Keratinocyte (primary cell): Measurements from ENCODE around the gene GNA15.

ENCODE experiments used
- CTCF ChIP-seq, 3 experiments: IDR thresholded peaks in 1 of 3; conservative IDR thresholded peaks in 1 of 3; optimal IDR thresholded peaks in 1 of 3; 2 replicates in 2 of 3; 3 replicates in 1 of 3; pipeline versions ENCODE3 to v1.5.1; 2011; ENCODE audit warnings: low read length in 3 of 3, mild to moderate bottlenecking in 3 of 3, moderate library complexity in 2 of 3, control low read depth in 1 of 3, inconsistent platforms in 1 of 3; ENCODE audit not compliant: insufficient read depth in 2 of 3; ENCODE audit errors: extremely low read depth in 1 of 3
- EZH2 ChIP-seq: IDR thresholded peaks from one replicate; pipeline ENCODE4 v1.6.1; 2012; ENCODE audit warnings: inconsistent platforms, mild to moderate bottlenecking, low read length, moderate library complexity

DNA sequence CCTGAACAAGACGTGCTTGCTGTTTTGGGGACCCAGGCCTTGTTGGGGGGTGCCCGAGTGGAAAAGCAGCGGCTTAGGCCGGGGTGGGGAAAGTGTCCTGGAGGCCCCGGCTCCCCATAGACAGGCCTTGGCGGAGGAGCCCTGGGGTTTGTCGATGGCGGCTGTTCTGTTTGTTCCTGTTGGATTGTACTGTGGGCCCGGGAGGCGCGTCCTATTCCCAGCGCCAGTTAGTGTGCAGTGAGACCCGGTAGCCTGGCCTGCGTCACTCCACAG is 61.0 kb downstream of the GNA15 start:
- TF ChIP-seq CTCF (optimal IDR thresholded peaks at IDR 0.05 in 1 of 3, IDR thresholded peaks at IDR 0.05 in 1 of 3, conservative IDR thresholded peaks at IDR 0.05 in 1 of 3; ENCODE audit: extremely low read depth in 1 of 3, insufficient read depth in 2 of 3, low read length in 3 of 3) (no peak), EZH2 (no peak)
